H1 (cell line): ENCODE measurements around the gene C7orf57. TPM values are rescaled to one million over a fixed set of nuclear protein-coding genes. Genes with fewer than 3 reads are reported as not detected.

Experiments used
- EZH2 ChIP-seq: fragments of 200-600 bp; sonication (generic); IDR thresholded peaks from 2 replicates; pipeline ENCODE4 v1.7.1; 2012; ENCODE audit warnings: low read depth, mild to moderate bottlenecking, moderate library complexity, low read length, inconsistent platforms; ENCODE audit not compliant: severe bottlenecking
- HDAC6 ChIP-seq: IDR thresholded peaks from one replicate; pipeline ENCODE4 v1.7.1; 2012; ENCODE audit warnings: low read depth, mild to moderate bottlenecking, inconsistent platforms, low read length, moderate library complexity
- JUND ChIP-seq: IDR thresholded peaks from 2 replicates; pipeline ENCODE4 v1.6.1; 2011; ENCODE audit warnings: mild to moderate bottlenecking, improper control_type of control experiment, low read length
- KDM1A ChIP-seq: fragments of 200-600, 300-600 bp; sonication (generic); IDR thresholded peaks from 2 replicates; pipeline ENCODE4 v1.7.1; 2016; ENCODE audit warnings: mild to moderate bottlenecking, low read length, borderline replicate concordance
- MAFK ChIP-seq: IDR thresholded peaks from 2 replicates; pipeline ENCODE4 v1.6.1; 2012; ENCODE audit warnings: low read depth, mild to moderate bottlenecking, improper control_type of control experiment, low read length
- RBBP5 ChIP-seq: IDR thresholded peaks from 2 replicates; pipeline ENCODE4 v1.7.1; 2012; ENCODE audit warnings: low read depth, mild to moderate bottlenecking, inconsistent platforms, low read length, moderate library complexity, borderline replicate concordance
- RXRA ChIP-seq: IDR thresholded peaks from 2 replicates; pipeline ENCODE4 v1.6.1; 2011; ENCODE audit warnings: low read depth, mild to moderate bottlenecking, low read length, moderate library complexity; ENCODE audit not compliant: insufficient read depth
- SP2 ChIP-seq: IDR thresholded peaks from 2 replicates; pipeline ENCODE4 v1.6.1; 2012; ENCODE audit warnings: mild to moderate bottlenecking, low read length, inconsistent platforms
- SP4 ChIP-seq: IDR thresholded peaks from 2 replicates; pipeline ENCODE4 v1.6.1; 2012; ENCODE audit warnings: low read length, inconsistent platforms
- TCF12 ChIP-seq: IDR thresholded peaks from 2 replicates; pipeline ENCODE4 v1.6.1; 2011; ENCODE audit warnings: low read depth, mild to moderate bottlenecking, low read length
- polyA plus RNA-seq, 7 experiments: library from polyadenylated mRNA; depleted of rRNA in 3 of 7; stranded (reverse) in 5 of 7; unstranded in 2 of 7; fragments of >200 nt in 5 of 7; fragments of 200-250 nt in 2 of 7; gene quantifications; 1 replicate in 5 of 7; 2 replicates in 1 of 7; 4 replicates in 1 of 7; pipeline versions ENCODE4 v1.2.1 to v1.2.3, GENCODE V29; 2011 to 2013; ENCODE audit warnings: missing spikeins in 2 of 7, mixed read lengths in 2 of 7
- total RNA-seq: library from RNA; stranded (reverse); fragmentation: NEBNext Ultra II Directional; extraction: Animal tissue kit (Norgen Biotek cat#: 25700); gene quantifications from 2 replicates; pipeline ENCODE4 v1.2.1, GENCODE V29; 2021
- TF ChIP-seq, protein P1 (sequence below): fragments of 300-600 bp; sonication (generic); IDR thresholded peaks from 2 replicates; pipeline ENCODE4 v1.7.1; 2012; ENCODE audit warnings: low read length, moderate library complexity, mild to moderate bottlenecking, inconsistent platforms; ENCODE audit not compliant: insufficient replicate concordance

Gene C7orf57
- total and polyA plus RNA-seq, 2 of the 8 experiments (the other 6 are each of a cell fraction or from before 2014, with no cell fraction given): 0.08 to 0.56 TPM

DNA sequence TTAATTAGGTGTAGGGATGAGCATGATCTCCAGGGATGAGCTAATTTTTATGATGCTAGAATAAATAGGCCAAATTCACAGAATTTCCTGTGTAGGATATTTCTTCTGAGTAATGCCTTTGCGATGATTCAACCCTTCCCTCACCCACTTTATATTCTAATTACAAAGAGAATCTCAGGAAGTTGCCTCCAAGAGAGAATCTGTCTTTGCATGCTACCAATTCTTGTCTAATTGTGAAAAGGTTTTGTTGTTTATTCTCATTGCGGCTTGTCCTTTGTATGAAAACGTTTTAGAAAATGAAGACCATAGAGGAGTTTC is 6.3 kb downstream of the C7orf57 start (continued):
- TF ChIP-seq, protein P1, sequence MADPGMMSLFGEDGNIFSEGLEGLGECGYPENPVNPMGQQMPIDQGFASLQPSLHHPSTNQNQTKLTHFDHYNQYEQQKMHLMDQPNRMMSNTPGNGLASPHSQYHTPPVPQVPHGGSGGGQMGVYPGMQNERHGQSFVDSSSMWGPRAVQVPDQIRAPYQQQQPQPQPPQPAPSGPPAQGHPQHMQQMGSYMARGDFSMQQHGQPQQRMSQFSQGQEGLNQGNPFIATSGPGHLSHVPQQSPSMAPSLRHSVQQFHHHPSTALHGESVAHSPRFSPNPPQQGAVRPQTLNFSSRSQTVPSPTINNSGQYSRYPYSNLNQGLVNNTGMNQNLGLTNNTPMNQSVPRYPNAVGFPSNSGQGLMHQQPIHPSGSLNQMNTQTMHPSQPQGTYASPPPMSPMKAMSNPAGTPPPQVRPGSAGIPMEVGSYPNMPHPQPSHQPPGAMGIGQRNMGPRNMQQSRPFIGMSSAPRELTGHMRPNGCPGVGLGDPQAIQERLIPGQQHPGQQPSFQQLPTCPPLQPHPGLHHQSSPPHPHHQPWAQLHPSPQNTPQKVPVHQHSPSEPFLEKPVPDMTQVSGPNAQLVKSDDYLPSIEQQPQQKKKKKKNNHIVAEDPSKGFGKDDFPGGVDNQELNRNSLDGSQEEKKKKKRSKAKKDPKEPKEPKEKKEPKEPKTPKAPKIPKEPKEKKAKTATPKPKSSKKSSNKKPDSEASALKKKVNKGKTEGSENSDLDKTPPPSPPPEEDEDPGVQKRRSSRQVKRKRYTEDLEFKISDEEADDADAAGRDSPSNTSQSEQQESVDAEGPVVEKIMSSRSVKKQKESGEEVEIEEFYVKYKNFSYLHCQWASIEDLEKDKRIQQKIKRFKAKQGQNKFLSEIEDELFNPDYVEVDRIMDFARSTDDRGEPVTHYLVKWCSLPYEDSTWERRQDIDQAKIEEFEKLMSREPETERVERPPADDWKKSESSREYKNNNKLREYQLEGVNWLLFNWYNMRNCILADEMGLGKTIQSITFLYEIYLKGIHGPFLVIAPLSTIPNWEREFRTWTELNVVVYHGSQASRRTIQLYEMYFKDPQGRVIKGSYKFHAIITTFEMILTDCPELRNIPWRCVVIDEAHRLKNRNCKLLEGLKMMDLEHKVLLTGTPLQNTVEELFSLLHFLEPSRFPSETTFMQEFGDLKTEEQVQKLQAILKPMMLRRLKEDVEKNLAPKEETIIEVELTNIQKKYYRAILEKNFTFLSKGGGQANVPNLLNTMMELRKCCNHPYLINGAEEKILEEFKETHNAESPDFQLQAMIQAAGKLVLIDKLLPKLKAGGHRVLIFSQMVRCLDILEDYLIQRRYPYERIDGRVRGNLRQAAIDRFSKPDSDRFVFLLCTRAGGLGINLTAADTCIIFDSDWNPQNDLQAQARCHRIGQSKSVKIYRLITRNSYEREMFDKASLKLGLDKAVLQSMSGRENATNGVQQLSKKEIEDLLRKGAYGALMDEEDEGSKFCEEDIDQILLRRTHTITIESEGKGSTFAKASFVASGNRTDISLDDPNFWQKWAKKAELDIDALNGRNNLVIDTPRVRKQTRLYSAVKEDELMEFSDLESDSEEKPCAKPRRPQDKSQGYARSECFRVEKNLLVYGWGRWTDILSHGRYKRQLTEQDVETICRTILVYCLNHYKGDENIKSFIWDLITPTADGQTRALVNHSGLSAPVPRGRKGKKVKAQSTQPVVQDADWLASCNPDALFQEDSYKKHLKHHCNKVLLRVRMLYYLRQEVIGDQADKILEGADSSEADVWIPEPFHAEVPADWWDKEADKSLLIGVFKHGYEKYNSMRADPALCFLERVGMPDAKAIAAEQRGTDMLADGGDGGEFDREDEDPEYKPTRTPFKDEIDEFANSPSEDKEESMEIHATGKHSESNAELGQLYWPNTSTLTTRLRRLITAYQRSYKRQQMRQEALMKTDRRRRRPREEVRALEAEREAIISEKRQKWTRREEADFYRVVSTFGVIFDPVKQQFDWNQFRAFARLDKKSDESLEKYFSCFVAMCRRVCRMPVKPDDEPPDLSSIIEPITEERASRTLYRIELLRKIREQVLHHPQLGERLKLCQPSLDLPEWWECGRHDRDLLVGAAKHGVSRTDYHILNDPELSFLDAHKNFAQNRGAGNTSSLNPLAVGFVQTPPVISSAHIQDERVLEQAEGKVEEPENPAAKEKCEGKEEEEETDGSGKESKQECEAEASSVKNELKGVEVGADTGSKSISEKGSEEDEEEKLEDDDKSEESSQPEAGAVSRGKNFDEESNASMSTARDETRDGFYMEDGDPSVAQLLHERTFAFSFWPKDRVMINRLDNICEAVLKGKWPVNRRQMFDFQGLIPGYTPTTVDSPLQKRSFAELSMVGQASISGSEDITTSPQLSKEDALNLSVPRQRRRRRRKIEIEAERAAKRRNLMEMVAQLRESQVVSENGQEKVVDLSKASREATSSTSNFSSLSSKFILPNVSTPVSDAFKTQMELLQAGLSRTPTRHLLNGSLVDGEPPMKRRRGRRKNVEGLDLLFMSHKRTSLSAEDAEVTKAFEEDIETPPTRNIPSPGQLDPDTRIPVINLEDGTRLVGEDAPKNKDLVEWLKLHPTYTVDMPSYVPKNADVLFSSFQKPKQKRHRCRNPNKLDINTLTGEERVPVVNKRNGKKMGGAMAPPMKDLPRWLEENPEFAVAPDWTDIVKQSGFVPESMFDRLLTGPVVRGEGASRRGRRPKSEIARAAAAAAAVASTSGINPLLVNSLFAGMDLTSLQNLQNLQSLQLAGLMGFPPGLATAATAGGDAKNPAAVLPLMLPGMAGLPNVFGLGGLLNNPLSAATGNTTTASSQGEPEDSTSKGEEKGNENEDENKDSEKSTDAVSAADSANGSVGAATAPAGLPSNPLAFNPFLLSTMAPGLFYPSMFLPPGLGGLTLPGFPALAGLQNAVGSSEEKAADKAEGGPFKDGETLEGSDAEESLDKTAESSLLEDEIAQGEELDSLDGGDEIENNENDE: no peak
- TF ChIP-seq EZH2 (no peak), SP4 (no peak), KDM1A (no peak), HDAC6 (no peak), RBBP5 (no peak), SP2 (no peak), TCF12 (no peak), RXRA (no peak), JUND (no peak), MAFK (no peak)
